Neural cell (in vitro differentiated cells): ENCODE data around the gene SHC1.

Experiments used
- EP300 ChIP-seq: fragments of 450-650 bp; conservative IDR thresholded peaks from 2 replicates; pipeline ENCODE4 v1.6.1; 2014; ENCODE audit warnings: antibody characterized with exemption, mild to moderate bottlenecking, moderate library complexity; ENCODE audit not compliant: poor library complexity, severe bottlenecking
- EZH2 ChIP-seq: fragments of 200-600, 300-800 bp; shearing (Covaris generic), sonication (generic); IDR thresholded peaks from 2 replicates; pipeline ENCODE4 v1.6.1; 2014; ENCODE audit warnings: antibody characterized with exemption, low read length, borderline replicate concordance, mild to moderate bottlenecking; ENCODE audit not compliant: insufficient read depth, poor library complexity, severe bottlenecking
- MXI1 ChIP-seq: fragments of 450-650 bp; conservative IDR thresholded peaks from 2 replicates; pipeline ENCODE4 v1.6.1; 2014; ENCODE audit warnings: antibody characterized with exemption, mild to moderate bottlenecking; ENCODE audit not compliant: poor library complexity, severe bottlenecking
- POLR2AphosphoS5 ChIP-seq: IDR thresholded peaks from 2 replicates; pipeline ENCODE4 v1.6.1; 2012
- RAD21 ChIP-seq: fragments of 450-650 bp; conservative IDR thresholded peaks from 2 replicates; pipeline ENCODE4 v1.6.1; 2014; ENCODE audit warnings: antibody characterized with exemption, mild to moderate bottlenecking, moderate library complexity
- TF ChIP-seq, protein P1 (sequence below): fragments of 450-650 bp; IDR thresholded peaks from 2 replicates; pipeline ENCODE4 v1.5.1; 2014; ENCODE audit warnings: antibody characterized with exemption, mild to moderate bottlenecking, moderate library complexity; ENCODE audit not compliant: poor library complexity, severe bottlenecking
- TF ChIP-seq, protein P2 (sequence below): IDR thresholded peaks from 2 replicates; pipeline ENCODE4 v1.6.1; 2012; ENCODE audit warnings: borderline replicate concordance

DNA sequence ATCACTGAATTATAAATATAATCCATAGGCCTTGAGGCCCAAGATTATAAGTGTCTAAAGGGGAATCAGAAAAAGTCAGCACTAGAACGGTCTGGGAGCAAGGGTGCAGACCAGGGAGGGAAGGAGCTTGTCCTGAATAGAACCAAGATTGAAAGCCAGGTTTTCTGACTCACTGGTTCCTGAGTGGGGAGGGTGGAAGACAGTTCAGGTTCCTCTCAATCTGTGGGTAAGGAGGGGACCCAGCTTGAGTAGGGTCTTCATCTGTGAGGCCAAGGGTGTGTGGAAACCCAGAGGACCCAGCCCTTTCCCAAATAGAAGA, 23.7 kb upstream of the SHC1 start:
- TF ChIP-seq, protein P1, sequence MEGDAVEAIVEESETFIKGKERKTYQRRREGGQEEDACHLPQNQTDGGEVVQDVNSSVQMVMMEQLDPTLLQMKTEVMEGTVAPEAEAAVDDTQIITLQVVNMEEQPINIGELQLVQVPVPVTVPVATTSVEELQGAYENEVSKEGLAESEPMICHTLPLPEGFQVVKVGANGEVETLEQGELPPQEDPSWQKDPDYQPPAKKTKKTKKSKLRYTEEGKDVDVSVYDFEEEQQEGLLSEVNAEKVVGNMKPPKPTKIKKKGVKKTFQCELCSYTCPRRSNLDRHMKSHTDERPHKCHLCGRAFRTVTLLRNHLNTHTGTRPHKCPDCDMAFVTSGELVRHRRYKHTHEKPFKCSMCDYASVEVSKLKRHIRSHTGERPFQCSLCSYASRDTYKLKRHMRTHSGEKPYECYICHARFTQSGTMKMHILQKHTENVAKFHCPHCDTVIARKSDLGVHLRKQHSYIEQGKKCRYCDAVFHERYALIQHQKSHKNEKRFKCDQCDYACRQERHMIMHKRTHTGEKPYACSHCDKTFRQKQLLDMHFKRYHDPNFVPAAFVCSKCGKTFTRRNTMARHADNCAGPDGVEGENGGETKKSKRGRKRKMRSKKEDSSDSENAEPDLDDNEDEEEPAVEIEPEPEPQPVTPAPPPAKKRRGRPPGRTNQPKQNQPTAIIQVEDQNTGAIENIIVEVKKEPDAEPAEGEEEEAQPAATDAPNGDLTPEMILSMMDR = no peak
- no peak for TF ChIP-seq POLR2AphosphoS5
- TF ChIP-seq, protein P2, sequence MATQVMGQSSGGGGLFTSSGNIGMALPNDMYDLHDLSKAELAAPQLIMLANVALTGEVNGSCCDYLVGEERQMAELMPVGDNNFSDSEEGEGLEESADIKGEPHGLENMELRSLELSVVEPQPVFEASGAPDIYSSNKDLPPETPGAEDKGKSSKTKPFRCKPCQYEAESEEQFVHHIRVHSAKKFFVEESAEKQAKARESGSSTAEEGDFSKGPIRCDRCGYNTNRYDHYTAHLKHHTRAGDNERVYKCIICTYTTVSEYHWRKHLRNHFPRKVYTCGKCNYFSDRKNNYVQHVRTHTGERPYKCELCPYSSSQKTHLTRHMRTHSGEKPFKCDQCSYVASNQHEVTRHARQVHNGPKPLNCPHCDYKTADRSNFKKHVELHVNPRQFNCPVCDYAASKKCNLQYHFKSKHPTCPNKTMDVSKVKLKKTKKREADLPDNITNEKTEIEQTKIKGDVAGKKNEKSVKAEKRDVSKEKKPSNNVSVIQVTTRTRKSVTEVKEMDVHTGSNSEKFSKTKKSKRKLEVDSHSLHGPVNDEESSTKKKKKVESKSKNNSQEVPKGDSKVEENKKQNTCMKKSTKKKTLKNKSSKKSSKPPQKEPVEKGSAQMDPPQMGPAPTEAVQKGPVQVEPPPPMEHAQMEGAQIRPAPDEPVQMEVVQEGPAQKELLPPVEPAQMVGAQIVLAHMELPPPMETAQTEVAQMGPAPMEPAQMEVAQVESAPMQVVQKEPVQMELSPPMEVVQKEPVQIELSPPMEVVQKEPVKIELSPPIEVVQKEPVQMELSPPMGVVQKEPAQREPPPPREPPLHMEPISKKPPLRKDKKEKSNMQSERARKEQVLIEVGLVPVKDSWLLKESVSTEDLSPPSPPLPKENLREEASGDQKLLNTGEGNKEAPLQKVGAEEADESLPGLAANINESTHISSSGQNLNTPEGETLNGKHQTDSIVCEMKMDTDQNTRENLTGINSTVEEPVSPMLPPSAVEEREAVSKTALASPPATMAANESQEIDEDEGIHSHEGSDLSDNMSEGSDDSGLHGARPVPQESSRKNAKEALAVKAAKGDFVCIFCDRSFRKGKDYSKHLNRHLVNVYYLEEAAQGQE = no peak
- TF ChIP-seq EP300 = no peak
- TF ChIP-seq RAD21 = no peak
- no peak for TF ChIP-seq EZH2
- TF ChIP-seq MXI1 = no peak
